ENCODE data around the gene EMC10. TPM values are rescaled to one million over a fixed set of nuclear protein-coding genes. Genes with fewer than 3 reads are reported as not detected.

EMC10 gene
- total and polyA plus RNA-seq, 8 donors = 30.8 to 284 (median 57.6) TPM

DNA sequence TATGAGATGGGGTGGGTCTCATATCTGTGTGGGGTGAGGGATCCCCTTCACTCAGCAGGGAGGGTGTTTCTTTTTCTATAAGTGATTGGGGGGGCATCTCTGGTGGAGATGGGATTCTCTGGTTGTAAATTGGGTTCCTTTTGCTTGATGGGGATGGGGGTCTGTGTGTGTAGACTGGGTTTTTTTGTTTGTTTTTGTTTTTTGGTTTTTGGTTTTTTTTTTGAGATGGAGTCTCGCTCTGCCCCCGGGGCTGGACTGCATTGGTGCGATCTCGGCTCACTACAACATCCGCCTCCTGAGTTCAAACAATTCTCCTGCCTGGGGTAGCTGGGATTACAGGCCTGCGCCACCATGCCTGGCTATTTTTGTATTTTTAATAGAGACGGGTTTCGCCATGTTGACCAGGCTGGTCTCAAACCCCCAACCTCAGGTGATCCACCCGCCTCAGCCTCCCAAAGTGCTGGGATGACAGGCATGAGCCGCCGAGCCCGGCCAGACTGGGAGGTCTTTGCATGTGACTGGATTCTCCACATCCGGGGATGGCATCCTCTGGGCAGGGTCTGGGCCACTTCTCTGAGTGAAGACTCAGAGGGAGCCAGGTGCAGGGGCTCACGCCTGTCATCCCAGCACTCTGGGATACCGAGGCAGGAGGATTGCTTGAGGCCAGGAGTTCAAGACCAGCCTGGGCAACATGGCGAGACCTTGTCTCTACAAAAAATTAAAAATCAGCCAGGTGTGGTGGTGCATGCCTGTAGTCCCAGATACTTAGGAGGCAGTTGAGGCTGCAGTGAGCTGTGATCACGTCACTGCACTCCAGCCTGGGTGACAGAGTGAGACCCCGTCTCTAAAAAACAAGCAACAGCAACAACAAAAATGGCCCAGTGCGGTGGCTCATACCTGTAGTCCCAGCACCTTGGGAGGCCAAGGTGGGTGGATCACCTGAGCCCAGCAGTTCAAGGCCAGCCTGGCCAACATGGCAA is 42.8 kb upstream of the EMC10 start:
- Histone ChIP-seq H3K27me3 (peaks cover 0 to 66% (median 20%) of the 10 kb centered on the region in 3 donors), H3K27ac (no peak overlapping the region), H3K36me3 (no peaks in the 10 kb centered on the region), H3K4me3 (no peak overlapping the region), H3K9me3 (no peaks in the 10 kb centered on the region), H3K4me1 (peaks cover 10 to 24% (median 20%) of the 10 kb centered on the region in 4 donors)
- WGBS, 5 donors = 70 to 81% (median 77%) methylated on average over 18 to 19 of the region's 19 CpGs
- DNase-seq = no peak
- no peak for TF ChIP-seq POLR2AphosphoS5 (IDR thresholded peaks at IDR 0.05)
- TF ChIP-seq POLR2A (IDR thresholded peaks at IDR 0.05) = no peak
- intact Hi-C loops (cut with DNase I; ENCODE audit: low total_unique reads) = no loop called here

DNA sequence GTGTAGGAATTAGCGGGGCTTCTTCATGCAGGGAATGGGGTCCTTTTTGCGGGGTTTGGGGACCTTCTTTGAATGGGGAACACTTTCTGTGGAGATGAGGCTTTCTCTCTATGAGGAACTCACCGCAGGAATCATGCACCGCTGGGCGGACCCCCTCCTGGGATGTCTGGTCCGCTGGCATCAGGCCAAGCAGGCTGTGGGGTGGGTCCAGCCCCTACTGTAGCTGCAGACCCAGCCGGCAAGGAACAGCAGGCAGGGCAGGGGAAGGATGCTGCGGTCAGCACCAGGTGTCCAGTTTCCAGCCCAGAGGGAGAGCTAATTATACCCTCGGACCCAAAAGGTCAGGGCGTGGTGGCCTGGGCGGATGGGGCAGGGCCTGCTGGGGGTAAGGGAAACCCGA is 41.8 kb upstream of the EMC10 start:
- Histone ChIP-seq H3K4me3 (no peak overlapping the region), H3K27me3 (peaks cover 0 to 56% (median 17%) of the 10 kb centered on the region in 3 donors), H3K9me3 (no peaks in the 10 kb centered on the region), H3K4me1 (peaks cover 10 to 22% (median 20%) of the 10 kb centered on the region in 4 donors), H3K27ac (no peak overlapping the region), H3K36me3 (no peaks in the 10 kb centered on the region)
- intact Hi-C loops (cut with DNase I; ENCODE audit: low total_unique reads) = no loop called here
- TF ChIP-seq EP300 (IDR thresholded peaks at IDR 0.05) (no peak), POLR2A (IDR thresholded peaks at IDR 0.05) (no peak), POLR2AphosphoS5 (IDR thresholded peaks at IDR 0.05) (no peak)
- TF ChIP-seq, protein P1, sequence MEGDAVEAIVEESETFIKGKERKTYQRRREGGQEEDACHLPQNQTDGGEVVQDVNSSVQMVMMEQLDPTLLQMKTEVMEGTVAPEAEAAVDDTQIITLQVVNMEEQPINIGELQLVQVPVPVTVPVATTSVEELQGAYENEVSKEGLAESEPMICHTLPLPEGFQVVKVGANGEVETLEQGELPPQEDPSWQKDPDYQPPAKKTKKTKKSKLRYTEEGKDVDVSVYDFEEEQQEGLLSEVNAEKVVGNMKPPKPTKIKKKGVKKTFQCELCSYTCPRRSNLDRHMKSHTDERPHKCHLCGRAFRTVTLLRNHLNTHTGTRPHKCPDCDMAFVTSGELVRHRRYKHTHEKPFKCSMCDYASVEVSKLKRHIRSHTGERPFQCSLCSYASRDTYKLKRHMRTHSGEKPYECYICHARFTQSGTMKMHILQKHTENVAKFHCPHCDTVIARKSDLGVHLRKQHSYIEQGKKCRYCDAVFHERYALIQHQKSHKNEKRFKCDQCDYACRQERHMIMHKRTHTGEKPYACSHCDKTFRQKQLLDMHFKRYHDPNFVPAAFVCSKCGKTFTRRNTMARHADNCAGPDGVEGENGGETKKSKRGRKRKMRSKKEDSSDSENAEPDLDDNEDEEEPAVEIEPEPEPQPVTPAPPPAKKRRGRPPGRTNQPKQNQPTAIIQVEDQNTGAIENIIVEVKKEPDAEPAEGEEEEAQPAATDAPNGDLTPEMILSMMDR (IDR thresholded peaks at IDR 0.05) = no peak
- DNase-seq = no peak
- 31 to 43% (median 34%) methylated on average over 9 to 12 of the region's 12 CpGs for WGBS, 5 donors

GRCh38 chr19:50435221-50435620 is 41.1 kb upstream of the EMC10 start:
- Histone ChIP-seq H3K4me3 (no peak overlapping the region), H3K27ac (no peak overlapping the region), H3K4me1 (peaks cover 10 to 22% (median 20%) of the 10 kb centered on the region in 4 donors), H3K9me3 (no peaks in the 10 kb centered on the region), H3K36me3 (no peaks in the 10 kb centered on the region), H3K27me3 (peaks cover 0 to 49% (median 17%) of the 10 kb centered on the region in 3 donors)
- no peak for DNase-seq
- 67 to 80% (median 75%) methylated on average over 14 to 17 of the region's 17 CpGs for WGBS, 5 donors
- intact Hi-C loops (cut with DNase I; ENCODE audit: low total_unique reads) = no loop called here
- TF ChIP-seq POLR2AphosphoS5 (IDR thresholded peaks at IDR 0.05) = no peak
- TF ChIP-seq EP300 (IDR thresholded peaks at IDR 0.05) = no peak
- TF ChIP-seq, protein P1 (IDR thresholded peaks at IDR 0.05) = no peak
- no peak for TF ChIP-seq POLR2A (IDR thresholded peaks at IDR 0.05)

GRCh38 chr19:50435627-50436026 is 40.7 kb upstream of the EMC10 start:
- Histone ChIP-seq H3K4me3 (no peak overlapping the region), H3K4me1 (peaks cover 10 to 22% (median 19%) of the 10 kb centered on the region in 4 donors), H3K9me3 (no peaks in the 10 kb centered on the region), H3K36me3 (no peaks in the 10 kb centered on the region), H3K27ac (no peak overlapping the region), H3K27me3 (peaks cover 0 to 45% (median 16%) of the 10 kb centered on the region in 3 donors)
- no peak for TF ChIP-seq POLR2A (IDR thresholded peaks at IDR 0.05)
- TF ChIP-seq, protein P1 (IDR thresholded peaks at IDR 0.05) = no peak
- TF ChIP-seq POLR2AphosphoS5 (IDR thresholded peaks at IDR 0.05) = no peak
- no peak for TF ChIP-seq EP300 (IDR thresholded peaks at IDR 0.05)
- 74 to 81% (median 77%) methylated on average over 12 of the region's 12 CpGs for WGBS, 5 donors
- intact Hi-C loops (cut with DNase I; ENCODE audit: low total_unique reads) = no loop called here
- no peak for DNase-seq

Measured in stomach (tissue), 9 donors.